ES-I3 (cell line): ENCODE data around the gene SYNGR3.

Experiments
- H3K36me3 ChIP-seq: 2 replicates; pipeline ENCODE4 v1.6.1; 2013; ENCODE audit warnings: mild to moderate bottlenecking, low read length, control low read depth, moderate library complexity; ENCODE audit not compliant: insufficient read depth
- H3K4me1 ChIP-seq: 2 replicates; pipeline ENCODE4 v1.6.1; 2013; ENCODE audit warnings: mild to moderate bottlenecking, control low read depth, low read length; ENCODE audit not compliant: insufficient read depth
- H3K9ac ChIP-seq: 2 replicates; pipeline ENCODE4 v1.6.1; 2013; ENCODE audit warnings: low read depth, mild to moderate bottlenecking, low read length, moderate library complexity
- H3K9me3 ChIP-seq: 2 replicates; pipeline ENCODE4 v1.6.1; 2013; ENCODE audit warnings: mild to moderate bottlenecking, low read length, moderate library complexity; ENCODE audit not compliant: control insufficient read depth, insufficient read depth

SYNGR3 gene

GRCh38 chr16:2035431-2036199, 45.8 kb downstream of the SYNGR3 start:
- Histone ChIP-seq H3K4me1 (peaks cover 20% of the 10 kb centered on the region; the same call in 1 of the 2 replicates), H3K36me3 (no peaks in the 10 kb centered on the region), H3K9me3 (no peaks in the 10 kb centered on the region), H3K9ac (no peak overlapping the region)

- H3K4me1 ChIP-seq, result peaks cover 20% of the 10 kb centered on the region; the same call in 1 of the 2 replicates
- no peaks in the 10 kb centered on the region for H3K9me3 ChIP-seq
- H3K36me3 ChIP-seq, result no peaks in the 10 kb centered on the region
- H3K9ac ChIP-seq, result no peak overlapping the region
Observed at GRCh38 chr16:2036200-2036966, 46.6 kb downstream of the SYNGR3 start.

DNA sequence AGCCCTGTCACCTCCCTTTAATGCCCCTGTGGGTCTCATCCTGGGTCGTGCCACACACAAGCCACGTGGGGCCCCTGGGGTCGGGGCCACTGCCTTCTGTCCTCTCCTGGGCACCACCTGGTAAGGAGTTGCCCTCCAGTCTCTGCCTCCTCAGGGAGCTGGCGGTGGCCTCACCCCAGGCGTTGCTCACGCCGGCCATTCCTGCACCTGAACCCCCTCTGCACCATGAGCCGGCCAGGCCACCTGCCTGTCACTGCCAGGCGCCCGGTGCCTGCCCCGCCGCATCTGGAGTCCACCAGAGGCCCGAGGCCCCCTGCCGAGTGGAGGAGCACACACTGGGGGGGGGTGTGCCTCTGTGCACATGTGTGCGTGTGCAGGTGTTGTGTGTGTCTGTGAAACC, 47.3 kb downstream of the SYNGR3 start:
- H3K9me3 ChIP-seq, result no peaks in the 10 kb centered on the region
- H3K9ac ChIP-seq, result no peak overlapping the region
- no peaks in the 10 kb centered on the region for H3K36me3 ChIP-seq
- peaks cover 19% of the 10 kb centered on the region; the same call in 1 of the 2 replicates for H3K4me1 ChIP-seq

DNA sequence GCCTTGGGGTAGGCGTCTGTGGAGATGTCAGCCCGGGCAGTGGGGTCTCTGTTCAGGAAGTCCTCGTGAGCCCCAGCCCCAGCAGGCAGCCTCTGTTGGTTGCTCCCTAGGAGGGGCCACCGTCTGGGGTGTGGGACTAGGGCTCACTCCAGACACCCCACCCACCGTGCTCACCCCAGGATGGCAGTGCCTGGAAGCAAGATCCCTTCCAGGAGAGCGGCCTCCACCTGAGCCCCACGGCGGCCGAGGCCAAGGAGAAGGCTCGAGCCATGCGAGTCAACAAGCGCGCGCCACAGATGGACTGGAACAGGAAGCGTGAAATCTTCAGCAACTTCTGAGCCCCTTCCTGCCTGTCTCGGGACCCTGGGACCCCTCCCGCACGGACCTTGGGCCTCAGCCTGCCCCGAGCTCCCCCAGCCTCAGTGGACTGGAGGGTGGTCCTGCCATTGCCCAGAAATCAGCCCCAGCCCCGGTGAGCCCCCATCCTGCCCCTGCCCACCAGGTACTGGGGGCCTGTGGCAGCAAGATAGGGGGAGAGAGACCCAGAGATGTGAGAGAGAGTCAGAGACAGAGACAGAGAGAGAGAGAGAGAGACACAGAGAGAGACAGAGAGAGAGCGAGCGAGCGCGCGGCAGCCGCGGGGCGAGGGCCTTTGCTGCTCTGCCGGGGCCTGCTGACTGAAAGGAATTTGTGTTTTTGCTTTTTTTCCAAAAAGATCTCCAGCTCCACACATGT, 48.0 kb downstream of the SYNGR3 start:
- Histone ChIP-seq H3K36me3 (no peaks in the 10 kb centered on the region), H3K4me1 (peaks cover 12% of the 10 kb centered on the region; the same call in 1 of the 2 replicates), H3K9me3 (no peaks in the 10 kb centered on the region), H3K9ac (no peak overlapping the region)

DNA sequence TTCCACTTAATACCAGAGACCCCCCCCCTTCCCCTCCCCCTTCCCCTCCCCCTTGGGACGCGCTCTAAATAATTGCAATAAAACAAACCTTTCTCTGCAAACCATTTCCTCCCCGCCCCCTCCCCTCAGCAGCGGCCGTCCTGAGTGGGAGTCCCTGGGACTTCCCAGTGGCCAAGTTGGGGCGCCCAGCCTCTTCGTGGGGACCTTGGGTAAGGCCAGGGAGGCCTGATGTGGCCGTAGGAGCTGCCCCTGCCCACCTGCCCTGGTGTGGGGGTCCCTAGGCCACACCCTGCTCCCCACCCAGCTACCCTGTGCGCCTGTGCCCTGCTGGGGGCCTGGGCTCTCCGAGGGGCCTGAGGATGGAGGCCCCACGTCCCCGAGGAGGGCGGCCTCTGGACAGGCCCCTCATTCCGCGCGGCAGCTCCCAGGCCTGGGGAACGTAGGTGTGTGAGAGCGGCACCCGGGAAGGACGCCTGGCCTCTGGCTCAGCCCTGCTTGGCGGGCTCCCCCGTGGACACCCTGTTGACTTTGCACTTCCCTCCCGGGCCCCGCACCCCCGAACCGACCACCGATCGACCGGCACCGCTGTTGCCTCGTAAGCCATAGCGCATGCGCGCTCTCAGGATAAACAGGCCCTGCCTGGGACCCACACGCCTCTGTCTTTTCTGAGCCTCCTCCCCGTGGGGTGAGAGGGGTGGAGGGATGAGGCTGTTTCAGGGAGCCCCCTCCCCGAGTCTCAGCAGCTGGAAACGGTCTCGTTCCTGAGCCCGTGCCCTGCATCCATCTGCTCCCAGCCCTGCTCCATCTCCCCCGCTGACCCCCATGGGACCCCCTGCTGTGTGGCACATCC, 48.8 kb downstream of the SYNGR3 start:
- Histone ChIP-seq H3K36me3 (no peaks in the 10 kb centered on the region), H3K9ac (no peak overlapping the region), H3K9me3 (no peaks in the 10 kb centered on the region), H3K4me1 (peaks cover 5% of the 10 kb centered on the region; the same call in 1 of the 2 replicates)

GRCh38 chr16:2039274-2040031, 49.7 kb downstream of the SYNGR3 start:
- no peaks in the 10 kb centered on the region; the same call in 1 of the 2 replicates for H3K4me1 ChIP-seq
- H3K9me3 ChIP-seq, result no peaks in the 10 kb centered on the region
- no peaks in the 10 kb centered on the region for H3K36me3 ChIP-seq
- H3K9ac ChIP-seq, result no peak overlapping the region

GRCh38 chr16:2040041-2040786, 50.4 kb downstream of the SYNGR3 start:
- no peaks in the 10 kb centered on the region for H3K36me3 ChIP-seq
- H3K9ac ChIP-seq, result no peak overlapping the region
- H3K4me1 ChIP-seq, result no peaks in the 10 kb centered on the region; the same call in 1 of the 2 replicates
- no peaks in the 10 kb centered on the region for H3K9me3 ChIP-seq

DNA sequence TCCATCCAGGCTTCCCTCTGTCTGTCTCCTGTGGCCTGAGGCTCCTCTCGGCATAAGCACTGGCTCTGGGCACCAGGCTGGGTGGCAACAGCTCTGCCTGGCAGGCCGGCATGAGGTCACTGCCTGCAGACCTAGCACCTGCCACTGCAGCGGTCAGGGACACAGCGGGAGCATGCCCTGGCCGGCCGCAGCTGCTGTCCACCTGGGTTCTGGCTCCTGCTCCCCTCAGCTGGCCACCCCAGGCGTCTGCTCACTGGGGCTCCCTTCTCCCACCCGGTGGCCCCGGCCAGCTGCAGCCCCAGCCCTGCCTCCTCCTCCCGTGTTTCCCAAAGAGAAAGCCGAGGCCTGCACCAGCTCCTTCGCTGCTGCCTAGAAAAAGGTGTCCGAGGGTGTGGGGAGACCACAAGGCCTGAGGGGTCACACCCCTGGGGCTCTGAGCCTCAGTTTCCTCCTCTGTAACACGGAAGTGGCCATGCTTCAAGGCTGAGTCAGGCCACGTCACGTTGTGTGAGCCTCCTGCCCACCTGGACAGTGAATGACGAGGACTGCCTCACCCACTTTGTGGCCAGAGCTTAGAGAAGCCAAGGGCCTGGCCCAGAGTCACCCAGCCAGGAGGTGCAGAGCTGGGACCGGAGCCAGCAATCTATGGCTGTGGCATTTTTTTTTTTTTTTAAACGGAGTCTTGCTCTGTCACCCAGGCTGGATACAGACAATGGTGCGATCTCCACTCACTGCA, 51.2 kb downstream of the SYNGR3 start:
- H3K4me1 ChIP-seq, result no peaks in the 10 kb centered on the region; the same call in 1 of the 2 replicates

DNA sequence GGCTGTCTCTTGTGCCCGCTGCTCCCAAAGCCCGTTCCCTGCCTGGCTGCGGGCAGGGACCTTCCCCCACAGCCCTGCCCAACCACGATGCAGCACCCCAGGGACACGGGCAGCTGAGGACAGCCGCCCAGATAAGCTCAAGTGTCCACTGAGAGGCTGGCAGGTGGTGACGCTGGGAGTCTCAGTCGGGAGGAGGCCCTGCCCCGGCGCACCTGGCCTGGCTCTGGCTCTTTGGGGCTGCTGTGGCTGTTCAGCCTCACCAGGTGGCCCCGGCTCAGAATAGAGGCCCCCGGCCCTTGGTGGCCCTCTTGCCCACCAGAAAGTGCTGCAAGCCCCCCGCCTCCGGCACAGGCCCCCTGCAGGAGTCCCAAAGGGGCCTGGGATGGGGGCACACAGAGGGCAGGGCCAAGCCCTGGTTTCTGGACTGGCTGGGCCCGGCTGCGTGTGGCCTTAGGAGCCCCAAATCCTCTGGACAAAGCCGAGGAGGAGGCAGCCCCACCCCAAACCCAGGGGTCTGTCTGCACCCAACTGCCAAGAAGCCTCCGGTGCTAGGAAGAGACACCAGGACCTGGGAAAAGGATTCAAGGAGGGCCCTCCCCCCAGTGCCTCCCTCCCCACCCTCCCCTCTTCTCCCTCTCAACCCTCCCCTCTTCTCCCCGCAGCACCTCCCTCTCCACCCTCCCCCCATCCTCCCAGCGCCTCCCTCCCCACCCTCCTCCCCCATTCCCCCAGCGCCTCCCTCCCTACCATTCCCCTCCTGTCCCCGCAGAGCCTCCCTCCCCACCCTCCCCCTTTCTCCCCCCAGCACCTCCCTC, 52.6 kb downstream of the SYNGR3 start:
- Histone ChIP-seq H3K4me1 (no peaks in the 10 kb centered on the region; the same call in 1 of the 2 replicates), H3K9ac (no peak overlapping the region), H3K9me3 (no peaks in the 10 kb centered on the region), H3K36me3 (no peaks in the 10 kb centered on the region)

More for the DNA sequence above, 51.2 kb downstream of the SYNGR3 start:
- Histone ChIP-seq H3K9me3 (no peaks in the 10 kb centered on the region), H3K9ac (no peak overlapping the region), H3K36me3 (no peaks in the 10 kb centered on the region)

DNA sequence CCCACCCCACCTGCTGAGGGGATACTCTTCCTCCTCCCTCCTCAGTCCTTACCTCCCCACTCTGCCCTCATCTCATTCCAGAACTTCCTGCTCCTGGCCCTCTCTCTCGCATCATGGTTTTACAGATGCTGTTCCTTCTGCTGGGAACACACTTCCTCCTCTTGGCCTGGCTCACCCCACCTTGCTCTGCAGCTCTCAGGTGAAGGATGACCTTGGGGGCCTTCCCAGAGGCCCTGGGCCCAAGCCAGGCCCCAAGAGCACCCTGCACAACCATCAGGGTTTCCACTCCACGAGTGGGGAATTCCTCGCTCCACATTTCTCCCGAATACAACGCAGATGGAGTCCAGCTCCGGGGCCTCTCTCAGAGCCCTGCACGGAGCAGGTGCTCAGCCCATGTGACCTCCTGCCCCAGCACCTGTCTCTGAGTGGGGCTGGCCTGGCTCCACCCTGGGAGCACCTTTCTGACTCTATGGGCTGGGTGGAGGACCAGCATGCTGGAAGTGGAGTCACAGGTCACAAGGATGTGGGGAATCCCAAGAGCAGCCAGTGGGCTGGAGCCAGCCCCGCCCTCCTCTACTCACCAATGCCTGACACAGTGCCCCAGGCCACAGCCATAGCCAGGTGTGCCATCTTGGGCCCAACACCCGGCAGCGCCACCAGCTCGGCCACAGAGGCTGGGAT, 53.4 kb downstream of the SYNGR3 start:
- H3K9ac ChIP-seq, result no peak overlapping the region
- no peaks in the 10 kb centered on the region; the same call in 1 of the 2 replicates for H3K4me1 ChIP-seq
- no peaks in the 10 kb centered on the region for H3K9me3 ChIP-seq
- no peaks in the 10 kb centered on the region for H3K36me3 ChIP-seq
